Skin of body (tissue), 3 donors: Measurements from ENCODE around the gene ALDH1L1. TPM values are rescaled to one million over a fixed set of nuclear protein-coding genes. Genes with fewer than 3 reads are reported as not detected.

Experiments used
- DNase-seq: peaks from one replicate; lab custom pipeline; 2025; lab: John Stamatoyannopoulos, UW
- small RNA-seq: library from RNA; depleted of rRNA; stranded (forward); fragments of <200 nt; gene quantifications from one replicate; pipeline ENCODE3, GENCODE V24; 2014; ENCODE audit warnings: low replicate concordance
- total RNA-seq: library from RNA; depleted of rRNA; stranded (reverse); fragments of >200 nt; gene quantifications from one replicate; pipeline ENCODE4 v1.2.3, GENCODE V29; 2014

ALDH1L1 gene
- total RNA-seq, 1 donor from 2014 or later: 8.8 TPM

DNA sequence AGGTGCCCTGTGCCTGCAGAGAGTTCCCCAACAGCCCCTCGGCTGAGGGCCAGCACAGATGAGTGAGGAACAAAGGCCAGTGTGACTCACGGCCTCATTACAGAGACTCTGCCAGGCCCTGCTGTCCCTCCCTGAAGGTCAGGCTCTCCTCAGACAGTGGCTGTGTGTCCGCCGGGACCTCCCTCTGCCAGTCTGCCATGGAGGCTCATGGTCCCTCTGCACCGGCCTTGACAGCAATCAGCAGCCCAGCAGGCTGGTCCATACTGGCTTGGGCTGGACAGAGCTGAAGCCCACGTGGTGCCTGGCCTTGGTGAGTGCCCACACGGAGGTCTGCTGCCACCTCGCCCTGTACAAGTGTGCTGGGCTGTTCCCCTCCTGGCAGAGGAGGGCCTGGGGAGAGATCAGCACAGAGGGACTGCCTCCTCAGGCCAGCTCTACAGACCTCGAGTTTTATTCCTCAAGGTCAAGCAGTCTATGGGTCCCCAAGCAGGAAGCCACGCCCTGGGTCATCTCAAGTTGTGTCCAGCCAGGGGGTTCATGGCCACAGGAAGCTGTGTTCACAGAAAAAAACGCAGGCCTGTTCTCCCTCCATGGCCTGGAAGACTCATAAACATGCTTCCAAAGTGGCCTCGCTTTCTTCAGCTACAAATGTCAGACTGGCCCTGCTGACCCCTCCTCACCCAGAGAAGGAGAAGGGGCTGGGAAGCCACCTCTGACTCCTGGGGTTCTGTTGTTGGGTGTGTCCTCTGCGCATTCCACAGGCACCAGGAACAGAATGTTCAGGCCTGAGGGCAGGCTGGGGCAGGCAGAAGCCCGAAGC lies 123.5 kb downstream of the ALDH1L1 start:
- DNase-seq: no peak

DNA sequence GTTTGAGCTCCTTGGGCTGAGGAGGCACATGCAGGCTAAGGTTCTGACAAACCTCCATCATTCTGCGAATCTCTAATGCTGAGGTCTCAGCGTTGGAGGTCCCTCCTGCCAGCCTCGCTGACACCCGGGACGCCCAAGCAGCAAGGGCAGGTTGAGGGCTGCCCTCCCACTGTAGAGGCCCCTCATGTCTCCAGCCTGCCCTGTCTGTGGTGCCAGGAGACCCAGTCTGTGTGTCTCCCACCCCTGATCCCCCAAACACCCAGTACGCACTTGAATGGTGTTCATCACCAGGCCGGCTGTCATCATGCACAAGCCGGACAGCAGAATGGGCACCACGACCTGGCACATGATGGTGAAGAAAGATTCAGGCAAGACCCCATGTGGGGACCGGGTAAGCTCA lies 124.3 kb downstream of the ALDH1L1 start:
- DNase-seq: no peak

DNA sequence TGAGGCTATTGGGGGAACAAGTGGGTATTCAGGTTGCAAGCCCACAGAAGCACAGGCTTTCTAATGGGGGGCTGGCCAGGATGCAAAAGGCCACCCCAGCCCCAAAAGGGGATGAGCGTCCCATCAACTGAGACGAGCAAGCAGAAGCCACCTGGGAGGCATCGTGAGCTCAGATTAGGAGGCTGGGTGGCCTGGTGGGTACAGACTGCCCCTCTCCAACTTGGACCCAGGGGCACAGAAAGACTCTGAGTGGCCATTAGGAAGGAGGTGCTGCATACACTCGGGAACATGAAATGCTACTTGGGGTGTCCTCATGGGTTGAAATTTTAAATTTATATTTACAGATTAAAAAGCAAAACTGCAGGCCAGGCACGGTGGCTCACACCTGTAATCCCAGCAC lies 125.5 kb downstream of the ALDH1L1 start:
- no peak for DNase-seq

DNA sequence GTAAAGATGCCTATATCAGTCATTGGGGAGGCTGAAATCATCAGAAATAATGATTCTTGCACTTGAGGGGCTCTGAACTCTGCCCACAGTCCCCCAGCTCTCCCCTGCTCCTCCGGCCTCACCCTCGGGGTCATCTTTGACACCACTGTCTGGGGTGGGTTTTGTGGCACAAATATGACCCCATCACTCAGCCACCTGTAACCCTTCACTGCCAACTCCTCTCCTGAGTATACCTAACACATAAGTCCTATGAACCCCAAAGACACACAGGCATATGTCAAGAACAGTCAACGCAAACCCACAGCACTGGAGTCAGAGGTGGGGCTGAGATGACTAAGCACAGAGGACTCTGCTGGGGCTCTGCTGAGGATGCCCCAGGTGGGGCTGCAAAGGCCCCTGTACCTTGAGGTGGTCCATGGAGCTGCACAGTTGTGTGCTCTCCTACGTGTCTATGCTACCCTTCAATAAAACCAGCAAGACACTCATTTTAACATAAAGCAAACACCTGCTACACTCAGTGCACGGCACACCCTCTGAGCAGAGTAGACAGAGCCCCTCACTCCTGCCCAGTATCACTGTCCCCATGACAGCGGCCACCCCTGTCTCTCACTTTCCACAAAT lies 126.3 kb downstream of the ALDH1L1 start:
- DNase-seq: no peak

Small RNA genes within 50 kb of the gene (small RNA-seq; reads per million reads assigned to genes)
- gene RNU1-30P: 0.21 reads per million

Other genes starting within 250 kb of the ALDH1L1 start
- 2.0 TPM for gene ROPN1B, start 211.4 kb downstream of the ALDH1L1 start, total RNA-seq
- 26.1 TPM for gene SLC41A3, start 96.5 kb downstream of the ALDH1L1 start, total RNA-seq
- 5.9 TPM for gene KLF15, start 176.8 kb upstream of the ALDH1L1 start, total RNA-seq
- gene CFAP100, start 214.3 kb upstream of the ALDH1L1 start, total RNA-seq: not detected